SK-N-SH treated with all-trans-retinoic acid at 6 μM for 48 hours (cell line): ENCODE results near the gene TRIM45.
A peak's percentile ranks its signal among the peaks of the same experiment; 100 is the strongest.

ENCODE experiments used
- ATAC-seq: fragments of 200-7000 bp; cut with Tn5 transposase; 3 replicates; pipeline ENCODE4 v1.9.1; 2020; ENCODE audit warnings: mild to moderate bottlenecking, moderate library complexity
- ARNTL ChIP-seq: fragments of 450-650 bp; formaldehyde crosslinking; IDR thresholded peaks from 2 replicates; pipeline ENCODE4 v1.5.0; 2020; ENCODE audit warnings: low read depth, mild to moderate bottlenecking, moderate library complexity, borderline replicate concordance
- BACH2 ChIP-seq: fragments of 250-450 bp; sonication (Bioruptor Pico); IDR thresholded peaks from 2 replicates; pipeline ENCODE4 v1.9.0; 2021; ENCODE audit warnings: mild to moderate bottlenecking, borderline replicate concordance
- CREB5 ChIP-seq: fragments of 250-450 bp; sonication (Bioruptor Pico); IDR thresholded peaks from 2 replicates; pipeline ENCODE4 v1.5.1; 2020; ENCODE audit warnings: low read depth, mild to moderate bottlenecking, moderate library complexity
- CSDC2 ChIP-seq: fragments of 250-450 bp; sonication (Bioruptor Pico); IDR thresholded peaks from 2 replicates; pipeline ENCODE4 v1.5.0; 2020; ENCODE audit warnings: mild to moderate bottlenecking, moderate library complexity
- ESRRG ChIP-seq: fragments of 250-450 bp; sonication (Bioruptor Pico); IDR thresholded peaks from 2 replicates; pipeline ENCODE4 v1.6.1; 2021; ENCODE audit warnings: mild to moderate bottlenecking
- GLIS3 ChIP-seq: fragments of 250-450 bp; sonication (Bioruptor Pico); IDR thresholded peaks from 2 replicates; pipeline ENCODE4 v1.5.0; 2020; ENCODE audit warnings: mild to moderate bottlenecking, moderate library complexity
- ISL1 ChIP-seq: fragments of 250-450 bp; sonication (Bioruptor Pico); IDR thresholded peaks from 2 replicates; pipeline ENCODE4 v2.1.2; 2022; ENCODE audit warnings: mild to moderate bottlenecking, moderate library complexity
- OSR1 ChIP-seq: fragments of 250-450 bp; sonication (Bioruptor Pico); IDR thresholded peaks from 2 replicates; pipeline ENCODE4 v1.8.0; 2022; ENCODE audit warnings: moderate library complexity, mild to moderate bottlenecking, inconsistent platforms
- PATZ1 ChIP-seq: fragments of 250-450 bp; sonication (Bioruptor Pico); IDR thresholded peaks from 2 replicates; pipeline ENCODE4 v1.8.0; 2020; ENCODE audit warnings: mild to moderate bottlenecking, moderate library complexity, borderline replicate concordance
- POU6F1 ChIP-seq: fragments of 250-450 bp; sonication (Bioruptor Pico); IDR thresholded peaks from 2 replicates; pipeline ENCODE4 v1.8.0; 2021; ENCODE audit warnings: low read depth, mild to moderate bottlenecking, moderate library complexity, borderline replicate concordance
- RARB ChIP-seq: fragments of 250-450 bp; sonication (Bioruptor Pico); IDR thresholded peaks from 2 replicates; pipeline ENCODE4 v1.8.0; 2021; ENCODE audit warnings: mild to moderate bottlenecking, moderate library complexity
- SNAI2 ChIP-seq: fragments of 250-450 bp; sonication (Bioruptor Pico); IDR thresholded peaks from 2 replicates; pipeline ENCODE4 v1.5.0; 2020; ENCODE audit warnings: mild to moderate bottlenecking, moderate library complexity
- TCF4 ChIP-seq: fragments of 250-450 bp; sonication (Bioruptor Pico); IDR thresholded peaks from 2 replicates; pipeline ENCODE4 v1.8.0; 2021; ENCODE audit warnings: mild to moderate bottlenecking, moderate library complexity, borderline replicate concordance
- TOX ChIP-seq: fragments of 250-450 bp; sonication (Bioruptor Pico); IDR thresholded peaks from 2 replicates; pipeline ENCODE4 v1.8.0; 2021; ENCODE audit warnings: mild to moderate bottlenecking, moderate library complexity, borderline replicate concordance
- ZC3H10 ChIP-seq: fragments of 250-450 bp; sonication (Bioruptor Pico); IDR thresholded peaks from 2 replicates; pipeline ENCODE4 v1.5.1; 2021; ENCODE audit warnings: mild to moderate bottlenecking, moderate library complexity
- ZFP3 ChIP-seq: fragments of 250-450 bp; sonication (Bioruptor Pico); IDR thresholded peaks from 2 replicates; pipeline ENCODE4 v1.5.0; 2020; ENCODE audit warnings: mild to moderate bottlenecking, moderate library complexity
- ZFP30 ChIP-seq: fragments of 450-650 bp; formaldehyde crosslinking; IDR thresholded peaks from 2 replicates; pipeline ENCODE4 v1.5.0; 2022; ENCODE audit warnings: mild to moderate bottlenecking, moderate library complexity
- ZNF8 ChIP-seq: fragments of 450-650 bp; formaldehyde crosslinking; IDR thresholded peaks from 2 replicates; pipeline ENCODE4 v1.5.0; 2020; ENCODE audit warnings: mild to moderate bottlenecking, moderate library complexity

The TRIM45 gene

GRCh38 chr1:117097443-117097842 lies 24.1 kb downstream of the TRIM45 start (continued):
- TF ChIP-seq ESRRG (CRISPR knock-in tag) = no peak
- TF ChIP-seq OSR1 (CRISPR knock-in tag) = no peak
- TF ChIP-seq SNAI2 = no peak
- TF ChIP-seq ZC3H10 (CRISPR knock-in tag) = no peak

- peak; percentile 56; the same call in 1 of the 2 replicates for TF ChIP-seq CREB5 (CRISPR knock-in tag)
- peak; percentile 93 for TF ChIP-seq ISL1
- no peak for TF ChIP-seq OSR1 (CRISPR knock-in tag)
- 0 out of 2 replicates have a peak, but pooled peaks have one; percentile 23 for TF ChIP-seq ZC3H10 (CRISPR knock-in tag)
- TF ChIP-seq, all 23 proteins: peak for 3
These were observed 24.6 kb downstream of the TRIM45 start for GRCh38 chr1:117096951-117097408.

GRCh38 chr1:117094841-117095604 lies 26.5 kb downstream of the TRIM45 start:
- ATAC-seq = peak; percentile 50
- peak; percentile 90 for TF ChIP-seq ISL1
- TF ChIP-seq PATZ1 (CRISPR knock-in tag) = peak; percentile 73; the same call in 1 of the 2 replicates
- no peak for TF ChIP-seq RARB (CRISPR knock-in tag)
- TF ChIP-seq SNAI2 = no peak
- peak; percentile 19; the same call in 1 of the 2 replicates for TF ChIP-seq TOX
- peak; percentile 96 for TF ChIP-seq ZC3H10 (CRISPR knock-in tag)

More at GRCh38 chr1:117096951-117097408, 24.6 kb downstream of the TRIM45 start:
- no peak for ATAC-seq

GRCh38 chr1:117093870-117094621 lies 27.5 kb downstream of the TRIM45 start:
- no peak for TF ChIP-seq OSR1 (CRISPR knock-in tag)
- TF ChIP-seq CSDC2 (CRISPR knock-in tag) = no peak
- TF ChIP-seq TCF4 = no peak
- TF ChIP-seq RARB (CRISPR knock-in tag) = no peak
- no peak for TF ChIP-seq BACH2
- TF ChIP-seq ARNTL (CRISPR knock-in tag) = no peak
- TF ChIP-seq ZFP30 (CRISPR knock-in tag) = no peak
- TF ChIP-seq PATZ1 (CRISPR knock-in tag) = no peak
- TF ChIP-seq ZNF8 (CRISPR knock-in tag) = no peak
- no peak for TF ChIP-seq GLIS3 (CRISPR knock-in tag)
- no peak for TF ChIP-seq ISL1
- no peak for TF ChIP-seq CREB5 (CRISPR knock-in tag)
- no peak for TF ChIP-seq ESRRG (CRISPR knock-in tag)
- no peak for TF ChIP-seq POU6F1 (CRISPR knock-in tag)
- no peak for TF ChIP-seq ZFP3 (CRISPR knock-in tag)
- TF ChIP-seq, all 23 proteins: peak for 0
- ATAC-seq = peak; percentile 61
